ENCODE data around the gene GFRA1. TPM values are rescaled to one million over a fixed set of nuclear protein-coding genes. Genes with fewer than 3 reads are reported as not detected.

GFRA1 gene
- total and polyA plus RNA-seq, 2 experiments from 2014 or later, result 0.48 to 2.9 TPM

- no peaks in the 10 kb centered on the region for H3K27me3 ChIP-seq
- TF ChIP-seq, protein P1, sequence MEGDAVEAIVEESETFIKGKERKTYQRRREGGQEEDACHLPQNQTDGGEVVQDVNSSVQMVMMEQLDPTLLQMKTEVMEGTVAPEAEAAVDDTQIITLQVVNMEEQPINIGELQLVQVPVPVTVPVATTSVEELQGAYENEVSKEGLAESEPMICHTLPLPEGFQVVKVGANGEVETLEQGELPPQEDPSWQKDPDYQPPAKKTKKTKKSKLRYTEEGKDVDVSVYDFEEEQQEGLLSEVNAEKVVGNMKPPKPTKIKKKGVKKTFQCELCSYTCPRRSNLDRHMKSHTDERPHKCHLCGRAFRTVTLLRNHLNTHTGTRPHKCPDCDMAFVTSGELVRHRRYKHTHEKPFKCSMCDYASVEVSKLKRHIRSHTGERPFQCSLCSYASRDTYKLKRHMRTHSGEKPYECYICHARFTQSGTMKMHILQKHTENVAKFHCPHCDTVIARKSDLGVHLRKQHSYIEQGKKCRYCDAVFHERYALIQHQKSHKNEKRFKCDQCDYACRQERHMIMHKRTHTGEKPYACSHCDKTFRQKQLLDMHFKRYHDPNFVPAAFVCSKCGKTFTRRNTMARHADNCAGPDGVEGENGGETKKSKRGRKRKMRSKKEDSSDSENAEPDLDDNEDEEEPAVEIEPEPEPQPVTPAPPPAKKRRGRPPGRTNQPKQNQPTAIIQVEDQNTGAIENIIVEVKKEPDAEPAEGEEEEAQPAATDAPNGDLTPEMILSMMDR (IDR thresholded peaks at IDR 0.05; ENCODE audit: poor library complexity), result no peak
- no peak for TF ChIP-seq EZH2 (IDR thresholded peaks at IDR 0.05; ENCODE audit: borderline replicate concordance)
- no peaks in the 10 kb centered on the region for H3K9me3 ChIP-seq (ENCODE audit: low read depth)
- H3K27ac ChIP-seq, result no peak overlapping the region
- DNase-seq (ENCODE audit: low spot score), result no peak
- no peaks in the 10 kb centered on the region for H3K36me3 ChIP-seq (replicated peaks; ENCODE audit: insufficient read depth, low read depth)
- no peaks in the 10 kb centered on the region for H3K4me1 ChIP-seq (ENCODE audit: insufficient read depth)
- no peaks in the 10 kb centered on the region for H3K9me2 ChIP-seq (replicated peaks; ENCODE audit: insufficient read depth)
- H3K4me3 ChIP-seq, result no peak overlapping the region
- WGBS (ENCODE audit: low lambda C conversion rate, missing lambda C conversion rate), result 94% methylated on average over 4 of the region's 4 CpGs
- no peak overlapping the region for H3K4me2 ChIP-seq
- H4K20me1 ChIP-seq (ENCODE audit: insufficient read depth, poor library complexity, severe bottlenecking), result no peaks in the 10 kb centered on the region
- no peak overlapping the region for H2AFZ ChIP-seq
- H3K79me2 ChIP-seq, result no peaks in the 10 kb centered on the region
Measured at GRCh38 chr10:116253716-116254115, 19.3 kb downstream of the GFRA1 start.

- Histone ChIP-seq H3K9me2 (replicated peaks; ENCODE audit: insufficient read depth) (no peaks in the 10 kb centered on the region), H3K27me3 (no peaks in the 10 kb centered on the region), H4K20me1 (ENCODE audit: insufficient read depth, poor library complexity, severe bottlenecking) (no peaks in the 10 kb centered on the region), H3K27ac (no peak overlapping the region), H3K4me1 (ENCODE audit: insufficient read depth) (no peaks in the 10 kb centered on the region), H3K79me2 (no peaks in the 10 kb centered on the region), H3K4me3 (no peak overlapping the region), H3K9me3 (ENCODE audit: low read depth) (no peaks in the 10 kb centered on the region), H2AFZ (no peak overlapping the region), H3K36me3 (replicated peaks; ENCODE audit: insufficient read depth, low read depth) (no peaks in the 10 kb centered on the region), H3K4me2 (no peak overlapping the region)
- no peak for DNase-seq (ENCODE audit: low spot score)
- WGBS (ENCODE audit: low lambda C conversion rate, missing lambda C conversion rate), result 79% methylated on average over 12 of the region's 12 CpGs
- TF ChIP-seq EZH2phosphoT487 (IDR thresholded peaks at IDR 0.05; ENCODE audit: low read depth, severe bottlenecking, unreplicated experiment), result no peak
- TF ChIP-seq, protein P1 (IDR thresholded peaks at IDR 0.05; ENCODE audit: poor library complexity), result no peak
- no peak for TF ChIP-seq EZH2 (IDR thresholded peaks at IDR 0.05; ENCODE audit: borderline replicate concordance)
Measured at GRCh38 chr10:116251602-116252395, 21.2 kb downstream of the GFRA1 start.

DNA sequence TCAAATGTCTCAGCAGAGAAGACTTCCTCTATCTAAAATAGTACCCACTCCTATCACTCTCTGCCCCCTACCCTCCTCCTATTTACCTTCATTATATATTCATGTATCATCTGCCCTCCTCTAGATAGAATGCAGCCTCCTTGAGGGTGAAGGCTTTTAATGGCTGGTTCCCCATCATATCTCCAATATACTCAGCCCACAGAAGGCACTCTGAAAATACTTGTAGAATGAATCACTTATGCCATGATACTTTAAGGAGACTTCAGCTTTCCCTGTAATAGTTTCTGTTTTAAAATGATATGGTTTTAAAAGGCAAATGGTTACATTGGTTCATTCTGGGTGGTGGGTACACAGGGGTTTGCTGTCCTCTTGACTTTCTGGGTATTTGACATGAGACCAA, 25.3 kb downstream of the GFRA1 start:
- TF ChIP-seq, protein P1 (IDR thresholded peaks at IDR 0.05; ENCODE audit: poor library complexity), result no peak
- TF ChIP-seq EZH2 (IDR thresholded peaks at IDR 0.05; ENCODE audit: borderline replicate concordance), result no peak
- H3K4me2 ChIP-seq, result no peak overlapping the region
- no peaks in the 10 kb centered on the region for H3K79me2 ChIP-seq
- H3K4me1 ChIP-seq (ENCODE audit: insufficient read depth), result no peaks in the 10 kb centered on the region
- H3K4me3 ChIP-seq, result no peak overlapping the region
- H3K36me3 ChIP-seq (replicated peaks; ENCODE audit: insufficient read depth, low read depth), result no peaks in the 10 kb centered on the region
- no peaks in the 10 kb centered on the region for H4K20me1 ChIP-seq (ENCODE audit: insufficient read depth, poor library complexity, severe bottlenecking)
- no peak for DNase-seq (ENCODE audit: low spot score)
- H3K27ac ChIP-seq, result no peak overlapping the region
- no peaks in the 10 kb centered on the region for H3K27me3 ChIP-seq
- H2AFZ ChIP-seq, result no peak overlapping the region
- H3K9me2 ChIP-seq (replicated peaks; ENCODE audit: insufficient read depth), result no peaks in the 10 kb centered on the region
- no peaks in the 10 kb centered on the region for H3K9me3 ChIP-seq (ENCODE audit: low read depth)

Measured in hepatocyte (in vitro differentiated cells).